Occipital lobe (tissue), 2 donors: Measurements from ENCODE around the gene TLR10. TPM values are rescaled to one million over a fixed set of nuclear protein-coding genes. Genes with fewer than 3 reads are reported as not detected.
"Not testable (repeated sequence)": the region's sequence is repeated elsewhere in the genome, so short reads cannot be mapped to it uniquely, and the experiment has no call there.

Source experiments
- DNase-seq: peaks from one replicate; lab custom pipeline; 2025; lab: John Stamatoyannopoulos, UW
- total RNA-seq: library from RNA; depleted of rRNA; stranded (reverse); fragments of >200 nt; gene quantifications from one replicate; pipeline ENCODE4 v1.2.3, GENCODE V29; 2014

TLR10 gene
- total RNA-seq, 1 donor from 2014 or later = 2.5 TPM

DNA sequence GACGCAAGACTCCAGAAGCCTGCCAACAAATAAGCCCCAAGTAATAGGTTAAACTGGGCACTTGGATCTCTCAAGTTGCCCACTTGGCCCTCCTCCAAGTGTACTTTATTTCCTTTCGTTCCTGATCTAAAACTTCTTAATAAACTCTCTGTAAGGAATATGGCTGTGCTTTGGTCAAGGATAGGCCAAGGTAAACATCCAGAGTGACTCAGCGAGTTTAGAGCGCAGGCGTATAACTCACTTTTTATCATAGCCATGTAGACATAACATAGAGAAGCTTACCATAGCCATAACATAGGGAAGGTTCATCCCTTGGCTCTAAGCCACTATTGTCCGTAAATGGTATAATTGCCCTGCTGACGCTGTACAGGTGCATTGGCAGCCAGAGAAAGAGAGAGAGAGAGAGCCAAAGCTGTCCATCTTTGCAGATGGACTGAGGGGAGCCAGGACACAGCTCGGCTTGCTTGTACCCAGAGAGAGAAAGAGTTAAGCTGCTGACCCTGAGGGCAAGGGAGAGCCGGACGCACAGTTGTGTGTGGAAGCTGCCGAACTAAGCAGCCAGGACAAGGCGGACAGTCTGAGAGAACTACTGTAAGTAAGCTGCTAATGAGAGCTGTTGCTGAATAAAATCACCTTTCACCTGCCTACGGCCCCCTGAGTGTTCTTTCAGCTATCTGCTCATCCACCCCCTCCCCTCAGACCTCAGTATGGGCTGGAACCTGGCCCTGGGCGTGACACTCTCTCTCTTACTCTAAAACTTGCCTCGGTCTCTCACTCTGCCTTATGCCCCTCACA lies 20.0 kb upstream of the TLR10 start:
- no peak for DNase-seq

GRCh38 chr4:38800961-38801450 lies 18.2 kb upstream of the TLR10 start:
- DNase-seq = no peak

GRCh38 chr4:38800366-38800765 lies 17.6 kb upstream of the TLR10 start:
- DNase-seq = no peak

- no peak for DNase-seq
These were observed 12.3 kb upstream of the TLR10 start for GRCh38 chr4:38795087-38795486.

- no peak for DNase-seq
These were observed 11.3 kb upstream of the TLR10 start for GRCh38 chr4:38794051-38794450.

DNA sequence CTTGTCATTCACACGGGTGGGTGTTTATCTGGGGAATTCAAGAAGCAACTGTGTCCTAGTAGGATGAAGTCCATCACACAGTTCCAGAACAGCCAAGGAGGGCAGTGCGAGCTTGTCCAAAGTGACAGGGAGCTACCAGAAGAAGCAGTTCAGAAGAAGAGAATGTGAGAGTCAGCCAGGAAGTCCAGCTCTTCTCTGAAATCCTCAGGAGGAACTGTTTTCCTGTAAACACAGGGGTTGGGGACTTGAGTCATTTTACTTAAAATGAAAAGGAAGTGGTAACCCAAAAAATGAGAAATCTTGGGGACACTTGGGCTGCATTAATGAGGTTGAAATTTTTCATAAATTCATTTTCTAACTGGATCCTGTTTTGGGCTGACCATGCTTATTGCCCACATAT lies 8.2 kb upstream of the TLR10 start:
- DNase-seq = no peak

DNA sequence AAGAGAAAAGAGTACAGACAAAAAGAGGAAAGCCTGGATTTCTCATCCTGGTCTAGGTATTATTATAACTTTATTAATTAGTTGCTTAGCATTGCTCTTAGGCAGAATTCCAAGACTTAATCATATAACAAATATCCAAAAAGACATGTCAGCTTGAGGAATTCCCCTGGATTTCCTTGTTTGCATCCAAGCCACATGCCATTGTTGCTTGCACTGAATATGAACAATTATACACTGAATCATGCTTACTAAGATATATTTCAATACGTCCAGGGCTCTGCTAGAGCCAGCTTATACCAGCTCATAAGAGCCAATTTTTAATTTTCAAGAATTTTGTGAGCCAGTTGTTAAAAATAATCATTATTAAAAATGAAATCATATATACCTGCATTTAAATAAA lies 5.5 kb upstream of the TLR10 start:
- no peak for DNase-seq

DNA sequence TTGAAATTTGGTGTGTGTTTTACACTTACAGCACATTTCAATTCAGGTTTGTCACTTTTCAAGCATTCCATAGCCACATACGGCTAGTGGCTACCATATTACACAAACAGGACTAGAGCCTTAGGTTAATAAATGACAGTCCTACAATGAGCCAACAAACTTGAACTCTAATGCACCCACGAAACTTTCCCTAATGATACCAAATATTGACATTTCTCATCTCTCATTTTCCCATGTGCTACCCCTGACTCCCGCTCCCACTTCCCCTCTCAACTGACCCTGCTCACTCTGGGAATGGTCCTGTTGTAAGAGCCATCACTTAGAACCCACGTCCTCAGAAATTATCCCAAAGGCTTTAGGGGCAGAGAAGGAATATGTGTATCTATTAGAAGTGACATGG lies 4.9 kb upstream of the TLR10 start:
- no peak for DNase-seq

- no peak for DNase-seq
These were observed 3.2 kb upstream of the TLR10 start for GRCh38 chr4:38785901-38786402.

GRCh38 chr4:38785041-38785790 lies 2.4 kb upstream of the TLR10 start:
- no peak for DNase-seq

GRCh38 chr4:38784141-38784540 lies 1.4 kb upstream of the TLR10 start:
- no peak for DNase-seq

- DNase-seq = no peak
These were observed 295 bp upstream of the TLR10 start for GRCh38 chr4:38783109-38783460.

GRCh38 chr4:38781854-38782261 lies 932 bp downstream of the TLR10 start:
- no peak for DNase-seq

DNA sequence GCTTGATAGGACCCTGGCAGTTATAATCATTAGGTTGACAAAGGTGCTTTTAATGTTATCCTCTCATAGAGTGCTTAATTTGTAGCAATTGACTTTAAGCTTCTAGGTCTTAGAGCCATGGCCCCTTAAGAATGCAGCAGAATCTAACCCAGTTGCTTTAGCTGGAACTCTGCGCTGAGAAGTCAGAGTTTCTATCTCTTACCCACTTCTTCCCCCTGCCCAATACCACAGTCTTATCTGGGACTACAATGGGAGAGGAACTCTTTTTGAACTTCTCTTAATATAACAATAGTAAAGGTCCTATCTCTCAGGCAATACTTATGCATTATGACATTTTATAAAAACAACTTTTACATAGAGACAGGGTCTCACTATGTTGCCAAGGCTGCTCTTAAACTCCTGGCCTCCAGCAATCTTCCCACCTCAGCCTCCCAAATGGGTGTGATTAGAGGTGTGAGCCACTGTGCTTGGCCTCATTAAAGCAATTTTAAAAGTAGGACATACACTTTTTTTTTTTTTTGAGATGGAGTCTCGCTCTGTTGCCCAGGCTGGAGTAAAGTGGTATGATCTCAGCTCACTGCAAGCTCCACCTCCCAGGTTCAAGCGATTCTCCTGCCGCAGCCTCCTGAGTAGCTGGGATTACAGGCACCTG lies 1.8 kb downstream of the TLR10 start:
- no peak for DNase-seq

DNA sequence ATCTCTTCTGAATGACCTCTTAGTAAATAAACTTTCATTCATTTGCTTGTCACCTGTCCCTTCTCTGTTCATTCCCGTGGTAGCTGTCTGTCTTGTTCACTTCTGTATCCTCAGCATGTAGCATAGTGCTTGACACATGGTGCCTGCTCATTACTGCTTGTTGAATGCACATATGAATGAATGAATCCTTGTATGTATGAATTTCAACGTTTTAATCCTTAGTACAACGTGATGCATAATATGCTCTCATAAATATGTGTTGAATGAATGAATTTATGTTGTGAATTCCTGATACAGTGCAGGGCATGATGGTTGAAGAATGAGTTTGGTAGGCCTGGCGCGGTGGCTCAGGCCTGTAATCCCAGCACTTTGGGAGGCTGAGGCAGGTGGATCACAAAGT lies 3.0 kb downstream of the TLR10 start:
- no peak for DNase-seq

DNA sequence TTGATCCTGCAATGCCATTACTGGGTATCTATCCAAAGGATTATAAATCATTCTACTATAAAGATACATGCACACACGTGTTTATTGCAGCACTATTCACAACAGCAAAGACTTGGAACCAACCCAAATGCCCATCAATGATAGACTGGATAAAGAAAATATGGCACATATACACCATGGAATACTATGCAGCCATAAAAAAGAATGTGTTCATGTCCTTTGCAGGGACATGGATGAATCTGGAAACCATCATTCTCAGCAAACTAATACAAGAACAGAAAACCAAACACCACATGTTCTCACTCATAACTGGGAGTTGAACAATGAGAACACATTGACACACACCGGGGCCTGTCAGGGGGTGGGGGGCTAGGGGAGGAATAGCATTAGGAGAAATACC lies 4.9 kb downstream of the TLR10 start:
- not testable (repeated sequence) for DNase-seq

- DNase-seq = no peak
These were observed 7.5 kb downstream of the TLR10 start for GRCh38 chr4:38775326-38775725.

- no peak for DNase-seq
These were observed 8.4 kb downstream of the TLR10 start for GRCh38 chr4:38774181-38774955.

DNA sequence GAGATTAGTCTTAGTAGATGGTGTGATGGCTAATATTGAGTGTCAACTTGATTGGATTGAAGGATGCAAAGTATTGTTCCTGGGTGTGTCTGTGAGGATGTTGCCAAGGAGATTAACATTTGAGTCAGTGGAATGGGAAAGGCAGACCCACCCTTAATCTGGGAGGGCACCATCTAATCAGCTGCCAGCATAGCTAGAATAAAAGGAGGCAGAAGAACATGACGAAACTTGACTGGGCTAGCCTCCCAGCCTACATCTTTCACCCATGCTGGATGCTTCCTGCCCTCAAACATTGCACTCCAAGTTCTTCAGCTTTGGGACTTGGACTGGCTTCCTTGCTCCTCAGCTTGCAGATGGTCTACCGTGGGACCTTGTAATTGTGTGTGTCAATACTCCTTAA lies 12.5 kb downstream of the TLR10 start:
- DNase-seq = not testable (repeated sequence)

- DNase-seq = no peak
These were observed 12.9 kb downstream of the TLR10 start for GRCh38 chr4:38769857-38770256.

DNA sequence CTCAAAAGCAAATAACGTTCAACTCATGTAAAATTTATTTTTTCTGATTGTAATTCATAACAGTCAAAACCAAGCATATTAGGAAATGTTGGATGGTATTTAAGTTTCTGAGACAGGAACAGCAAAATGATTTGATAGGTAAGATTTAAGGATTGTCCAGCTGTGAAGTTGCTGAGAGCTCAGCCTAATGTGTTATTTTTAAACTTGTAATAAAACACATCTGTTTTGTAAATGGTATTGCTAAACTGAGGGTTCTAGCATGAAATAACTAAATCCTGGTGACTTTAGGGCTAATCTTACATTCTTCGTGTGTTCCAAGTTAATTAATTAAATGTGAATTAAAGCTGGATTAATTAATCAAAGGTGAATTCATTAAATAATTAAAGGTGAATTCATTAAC lies 13.3 kb downstream of the TLR10 start:
- no peak for DNase-seq
